ENCODE results near the gene LPP.

LPP gene

GRCh38 chr3:188832961-188833721, 679.2 kb downstream of the LPP start:
- DNase-seq: no peak

GRCh38 chr3:188834349-188834748, 680.4 kb downstream of the LPP start:
- DNase-seq: no peak

- DNase-seq: no peak
Observed at GRCh38 chr3:188839187-188839695, 685.3 kb downstream of the LPP start.

GRCh38 chr3:188840290-188840689, 686.3 kb downstream of the LPP start:
- DNase-seq: no peak

GRCh38 chr3:188841906-188842305, 687.9 kb downstream of the LPP start:
- no peak for DNase-seq

- no peak for DNase-seq
Observed at GRCh38 chr3:188842639-188843038, 688.7 kb downstream of the LPP start.

- DNase-seq: no peak
Observed at GRCh38 chr3:188844096-188844495, 690.1 kb downstream of the LPP start.

- no peak for DNase-seq
Observed at GRCh38 chr3:188845514-188845913, 691.6 kb downstream of the LPP start.

- no peak for DNase-seq
Observed at GRCh38 chr3:188848947-188849346, 695.0 kb downstream of the LPP start.

- DNase-seq: no peak
Observed at GRCh38 chr3:188853856-188854771, 700.2 kb downstream of the LPP start.

- DNase-seq: no peak
Observed at GRCh38 chr3:188854772-188855149, 700.8 kb downstream of the LPP start.

GRCh38 chr3:188855675-188856074, 701.7 kb downstream of the LPP start:
- DNase-seq: no peak

GRCh38 chr3:188860147-188860546, 706.2 kb downstream of the LPP start:
- no peak for DNase-seq

- no peak for DNase-seq
Observed at GRCh38 chr3:188861842-188862744, 708.1 kb downstream of the LPP start.

GRCh38 chr3:188863999-188864406, 710.0 kb downstream of the LPP start:
- no peak for DNase-seq

- DNase-seq: no peak
Observed at GRCh38 chr3:188867691-188868265, 713.8 kb downstream of the LPP start.

- no peak for DNase-seq
Observed at GRCh38 chr3:188868803-188869202, 714.8 kb downstream of the LPP start.

- no peak for DNase-seq
Observed at GRCh38 chr3:188869628-188870027, 715.7 kb downstream of the LPP start.

- DNase-seq: no peak
Observed at GRCh38 chr3:188870431-188870830, 716.5 kb downstream of the LPP start.

GRCh38 chr3:188874576-188874975, 720.6 kb downstream of the LPP start:
- DNase-seq: no peak

- DNase-seq: no peak
Observed at GRCh38 chr3:188875413-188875812, 721.5 kb downstream of the LPP start.

- no peak for DNase-seq
Observed at GRCh38 chr3:188876370-188876769, 722.4 kb downstream of the LPP start.
